GM19372 (cell line): Measurements from ENCODE around the gene AATK.
"Not testable (repeated sequence)": the region's sequence is repeated elsewhere in the genome, so short reads cannot be mapped to it uniquely, and the experiment has no call there.

Experiments used
- ATAC-seq: cut with Tn5 transposase; IDR thresholded peaks from one replicate; pipeline ENCODE4 v1.9.1; 2021; ENCODE audit warnings: mild to moderate bottlenecking, low read depth, moderate library complexity; ENCODE audit not compliant: unreplicated experiment

Gene AATK

GRCh38 chr17:81163703-81164370 lies 2.2 kb downstream of the AATK start:
- no peak for ATAC-seq

DNA sequence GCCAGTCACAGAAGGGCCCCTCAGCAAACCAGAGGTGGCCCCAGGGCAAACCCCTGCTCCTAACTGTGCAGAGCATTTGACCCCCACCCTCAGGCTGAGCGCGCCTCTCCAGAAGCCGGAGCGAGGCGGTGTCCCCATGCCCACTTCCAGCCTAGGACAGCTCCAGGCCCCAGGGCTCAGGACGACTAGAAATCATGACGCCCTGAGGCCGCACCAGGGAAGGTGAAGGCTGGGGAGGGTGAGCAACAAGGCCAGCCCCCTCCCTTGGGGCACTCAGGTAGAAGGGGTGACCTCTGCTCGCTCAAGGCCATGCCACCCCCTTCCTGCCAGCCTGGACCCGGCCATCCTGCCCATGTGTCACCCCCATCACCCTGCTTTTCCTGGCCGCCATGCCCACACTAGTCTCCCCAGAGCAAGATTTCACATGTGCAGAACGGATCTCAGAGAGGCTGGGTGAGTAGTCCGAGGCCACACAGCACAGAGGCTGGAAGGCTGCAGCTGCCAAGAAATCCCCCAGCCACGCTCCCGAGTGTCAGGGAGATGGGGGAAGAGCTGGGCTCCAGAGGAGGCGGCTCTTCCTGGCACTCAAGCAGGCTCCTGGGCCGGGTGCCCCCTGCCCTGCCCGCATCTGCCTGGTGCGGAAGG lies 2.8 kb downstream of the AATK start:
- no peak for ATAC-seq

- no peak for ATAC-seq
Observed at GRCh38 chr17:81162491-81162890, 3.5 kb downstream of the AATK start.

GRCh38 chr17:81161972-81162371 lies 4.0 kb downstream of the AATK start:
- no peak for ATAC-seq

DNA sequence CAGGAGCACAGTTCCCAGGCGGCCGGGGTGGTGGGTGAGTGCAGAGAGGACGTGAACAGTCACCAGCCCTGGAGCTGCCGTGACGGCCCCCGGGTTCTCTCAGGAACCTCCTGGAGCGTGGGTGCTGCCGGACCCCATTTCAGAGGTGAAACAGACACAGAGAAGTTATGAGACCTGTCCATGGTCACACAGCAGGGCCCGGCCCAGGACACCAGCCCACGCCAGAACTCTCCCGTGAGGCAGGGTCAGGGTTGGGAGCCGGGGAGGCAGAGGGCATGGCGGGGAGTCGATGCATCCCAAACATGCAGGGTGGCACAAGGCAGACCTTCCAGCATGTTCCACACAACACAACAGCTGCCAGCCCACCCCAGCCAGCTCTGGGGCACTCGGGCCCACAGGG lies 4.5 kb downstream of the AATK start:
- no peak for ATAC-seq

- ATAC-seq, result no peak
Observed at GRCh38 chr17:81160747-81161453, 5.1 kb downstream of the AATK start.

DNA sequence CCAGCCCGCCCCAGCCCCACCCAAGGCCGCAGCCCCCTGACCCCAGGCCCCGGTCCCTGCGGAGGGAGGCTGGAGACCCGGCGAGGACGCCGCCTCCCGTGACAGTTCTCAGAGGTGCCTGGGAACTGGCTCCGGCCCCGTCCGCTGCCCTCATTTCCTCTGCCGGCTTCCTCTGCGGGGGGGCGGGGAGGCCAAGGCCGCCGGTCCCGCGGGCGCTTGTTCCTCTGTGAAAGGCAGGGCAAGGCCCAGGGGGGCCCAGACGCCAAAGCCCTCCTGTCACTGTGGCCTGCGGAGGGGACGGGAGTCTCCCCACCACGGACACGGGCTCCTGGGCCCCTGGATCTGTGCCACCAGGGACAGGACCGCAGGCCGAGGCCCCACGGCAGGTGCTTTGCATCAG lies 5.7 kb downstream of the AATK start:
- ATAC-seq, result no peak

GRCh38 chr17:81159611-81160265 lies 6.3 kb downstream of the AATK start:
- no peak for ATAC-seq

DNA sequence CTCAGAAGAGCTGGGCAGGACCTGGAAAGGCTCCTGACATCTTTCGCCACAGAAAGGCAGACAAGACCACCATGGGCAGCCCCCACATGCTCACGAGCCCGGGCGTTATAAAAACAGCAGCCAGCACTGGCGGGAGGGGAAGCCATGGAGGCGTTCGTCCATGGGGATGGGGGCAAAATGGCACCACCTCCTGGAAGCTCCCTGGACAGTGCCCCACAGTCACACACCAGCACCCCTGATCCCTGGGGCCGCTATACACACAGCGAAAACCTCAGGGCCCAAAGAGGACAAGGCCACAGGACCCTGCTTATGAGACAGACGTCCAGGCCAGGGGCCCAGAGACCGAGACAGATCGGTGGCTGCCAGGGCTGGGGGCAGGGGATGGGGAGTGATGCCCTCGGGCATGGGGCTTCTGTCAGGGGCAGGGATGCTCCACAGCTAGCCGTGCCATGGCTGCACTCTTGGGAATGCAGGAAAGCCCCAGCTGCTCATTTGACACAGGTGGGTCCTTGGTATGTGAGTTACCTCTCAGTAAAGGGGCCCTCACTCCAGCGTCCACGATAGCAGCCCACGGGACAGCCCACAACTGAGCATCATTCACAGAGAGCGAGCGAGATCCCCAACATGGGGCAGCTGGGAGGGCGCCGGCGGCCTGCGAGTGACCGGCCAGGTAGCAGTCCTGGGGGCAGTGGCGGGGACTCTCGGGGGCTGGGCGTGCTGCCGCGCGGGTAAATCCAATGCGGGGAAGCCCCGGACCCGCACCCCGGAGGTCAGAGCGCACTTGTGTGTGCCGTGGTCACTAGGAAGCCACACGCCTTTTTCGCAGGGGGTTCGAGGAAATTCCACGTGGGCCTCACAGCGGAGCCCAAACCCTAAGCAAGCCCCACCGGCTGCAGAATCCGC lies 7.1 kb downstream of the AATK start:
- ATAC-seq, result no peak

GRCh38 chr17:81157848-81158687 lies 8.0 kb downstream of the AATK start:
- no peak for ATAC-seq

- ATAC-seq, result no peak
Observed at GRCh38 chr17:81156866-81157805, 8.9 kb downstream of the AATK start.

GRCh38 chr17:81154961-81155360 lies 11.1 kb downstream of the AATK start:
- no peak for ATAC-seq

- ATAC-seq, result not testable (repeated sequence)
Observed at GRCh38 chr17:81154016-81154415, 12.0 kb downstream of the AATK start.

DNA sequence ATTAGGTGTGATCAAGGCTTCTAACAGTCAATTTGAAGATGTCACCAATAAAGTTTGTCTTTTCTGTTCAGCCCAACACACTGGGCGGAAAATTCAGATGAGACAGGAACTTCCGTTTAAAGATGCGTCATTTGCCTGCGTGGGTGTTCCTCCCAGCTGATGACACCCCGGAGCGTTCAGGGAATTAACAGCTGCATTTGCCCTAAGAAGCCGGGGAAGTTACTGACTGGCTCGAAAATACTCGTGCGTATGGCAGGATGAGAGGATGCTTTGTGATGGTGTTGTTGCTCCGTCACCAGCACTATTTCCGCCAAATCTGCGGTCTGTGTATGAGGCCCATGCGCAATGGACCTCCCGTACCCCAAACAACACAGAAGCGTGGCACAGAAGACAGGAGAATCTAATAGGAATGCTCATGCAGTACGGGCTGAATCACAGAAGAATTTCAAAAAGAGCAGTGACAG lies 12.6 kb downstream of the AATK start:
- ATAC-seq, result no peak

- no peak for ATAC-seq
Observed at GRCh38 chr17:81152288-81152828, 13.7 kb downstream of the AATK start.

- no peak for ATAC-seq
Observed at GRCh38 chr17:81151278-81151677, 14.7 kb downstream of the AATK start.

GRCh38 chr17:81150377-81151077 lies 15.5 kb downstream of the AATK start:
- no peak for ATAC-seq
